Fibroblast of pulmonary artery (primary cell): ENCODE data around the gene KSR1.
"Not testable (repeated sequence)": the region's sequence is repeated elsewhere in the genome, so short reads cannot be mapped to it uniquely, and the experiment has no call there.

Experiments
- DNase-seq: peaks from one replicate; pipeline ENCODE4 v3.0.0-alpha.2; 2010; ENCODE audit warnings: low read depth
- H3K4me3 ChIP-seq: replicated peaks from 2 replicates; pipeline ENCODE4 v1.5.1; 2011; ENCODE audit warnings: low read depth, mild to moderate bottlenecking, control low read depth, low read length, moderate library complexity
- CTCF ChIP-seq: IDR thresholded peaks from 2 replicates; pipeline ENCODE4 v1.5.1; 2011; ENCODE audit warnings: mild to moderate bottlenecking, control low read depth, low read length, inconsistent platforms; ENCODE audit errors: missing control alignments

KSR1 gene

GRCh38 chr17:27651411-27652345 lies 195.4 kb downstream of the KSR1 start:
- peak; percentile 68 for TF ChIP-seq CTCF
- no peak overlapping the region for H3K4me3 ChIP-seq
- DNase-seq, result peak; percentile 65

GRCh38 chr17:27653449-27653971 lies 197.3 kb downstream of the KSR1 start:
- H3K4me3 ChIP-seq, DNase-seq: not testable (repeated sequence)

- H3K4me3 ChIP-seq, result no peak overlapping the region
- TF ChIP-seq CTCF, result no peak
- DNase-seq, result no peak
Observed at GRCh38 chr17:27654136-27654535, 197.9 kb downstream of the KSR1 start.

GRCh38 chr17:27654654-27655524 lies 198.6 kb downstream of the KSR1 start:
- no peak overlapping the region for H3K4me3 ChIP-seq
- peak; percentile 68 for DNase-seq
- TF ChIP-seq CTCF, result peak; percentile 76

GRCh38 chr17:27655525-27656111 lies 199.4 kb downstream of the KSR1 start:
- not testable (repeated sequence) for H3K4me3 ChIP-seq, DNase-seq

GRCh38 chr17:27656620-27657019 lies 200.4 kb downstream of the KSR1 start:
- not testable (repeated sequence) for DNase-seq, H3K4me3 ChIP-seq

- no peak overlapping the region for H3K4me3 ChIP-seq
- no peak for TF ChIP-seq CTCF
- peak; percentile 47 for DNase-seq
Observed at GRCh38 chr17:27657620-27658019, 201.4 kb downstream of the KSR1 start.

- no peak for TF ChIP-seq CTCF
- no peak overlapping the region for H3K4me3 ChIP-seq
- no peak for DNase-seq
Observed at GRCh38 chr17:27659683-27660082, 203.4 kb downstream of the KSR1 start.
